ENCODE data around the gene ZBTB20.

Gene ZBTB20

DNA sequence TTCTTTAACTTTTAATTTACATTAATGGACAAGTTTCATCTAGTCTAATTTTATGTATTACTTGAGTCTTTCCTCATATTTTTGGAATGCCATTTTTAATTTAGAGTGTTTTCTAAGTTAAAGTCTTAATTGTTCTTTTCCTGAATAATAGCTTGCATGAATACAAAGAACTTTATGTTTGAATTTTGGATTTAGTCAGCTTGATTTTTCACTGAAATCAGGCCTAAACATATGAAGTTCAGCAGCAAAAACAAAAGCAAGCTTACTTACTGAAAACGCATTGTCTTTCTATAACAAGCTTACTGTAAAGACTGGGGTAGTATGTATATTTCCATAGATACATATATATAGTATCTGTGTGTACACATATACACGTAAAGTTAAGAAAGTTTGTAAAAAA, 126.0 kb downstream of the ZBTB20 start:
- no peak for DNase-seq (ENCODE audit: low read depth)

DNA sequence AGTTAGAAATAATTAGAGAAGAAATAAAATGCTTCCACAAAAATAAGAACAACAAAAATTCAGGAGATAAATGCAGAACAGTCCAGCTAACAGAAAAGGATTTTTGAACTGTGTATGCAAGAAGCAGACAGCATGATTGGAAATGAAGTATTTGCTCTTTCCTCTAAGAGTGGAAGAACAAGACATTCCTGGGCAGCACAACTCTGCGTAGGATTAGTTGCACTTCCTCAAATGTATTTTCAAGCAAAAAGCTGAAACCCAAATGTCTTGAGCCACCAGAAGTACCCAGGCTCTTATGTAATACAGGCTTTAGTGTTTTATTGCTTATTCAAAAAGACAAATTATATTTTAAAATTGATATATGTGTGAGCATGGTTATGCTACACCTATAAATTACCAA, 127.2 kb downstream of the ZBTB20 start:
- DNase-seq (ENCODE audit: low read depth) = no peak

DNA sequence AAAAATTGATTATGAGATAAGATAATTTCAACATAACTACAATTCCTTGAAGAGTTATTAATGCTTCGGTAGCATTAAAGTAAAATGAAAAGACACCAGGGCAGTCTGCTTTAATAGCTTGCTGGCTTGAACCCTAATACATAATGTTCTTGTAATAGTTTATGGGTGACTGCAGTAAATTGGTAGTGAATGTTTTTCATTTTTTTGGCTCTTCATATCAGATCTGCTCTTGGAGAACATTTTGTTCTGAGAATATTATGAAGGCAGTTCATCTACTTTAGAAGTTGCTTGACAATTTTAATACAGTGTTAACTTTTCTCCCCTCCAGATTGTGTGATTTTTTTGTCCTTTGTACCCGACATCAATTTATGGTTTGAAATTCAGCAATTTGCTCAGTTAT, 128.4 kb downstream of the ZBTB20 start:
- no peak for DNase-seq (ENCODE audit: low read depth)

DNA sequence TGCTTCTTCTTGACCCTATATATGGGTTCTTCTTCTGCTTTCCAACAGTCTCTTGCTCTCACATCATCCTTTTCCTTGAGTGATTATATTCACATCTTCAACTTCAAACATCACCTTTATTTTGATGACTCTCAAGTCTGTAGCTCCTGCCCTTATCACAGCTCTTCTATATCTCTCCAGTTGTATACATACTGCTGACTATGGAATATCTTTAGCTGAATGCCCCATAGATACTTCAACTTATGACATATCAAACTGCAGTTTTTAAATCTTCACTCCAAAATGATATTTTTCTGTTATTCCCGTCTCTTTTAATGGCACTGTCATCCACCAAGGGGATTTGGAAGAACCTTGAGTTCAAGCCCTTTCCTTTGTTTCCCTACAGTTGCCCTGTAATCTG, 139.1 kb downstream of the ZBTB20 start:
- no peak for DNase-seq (ENCODE audit: low read depth)

DNA sequence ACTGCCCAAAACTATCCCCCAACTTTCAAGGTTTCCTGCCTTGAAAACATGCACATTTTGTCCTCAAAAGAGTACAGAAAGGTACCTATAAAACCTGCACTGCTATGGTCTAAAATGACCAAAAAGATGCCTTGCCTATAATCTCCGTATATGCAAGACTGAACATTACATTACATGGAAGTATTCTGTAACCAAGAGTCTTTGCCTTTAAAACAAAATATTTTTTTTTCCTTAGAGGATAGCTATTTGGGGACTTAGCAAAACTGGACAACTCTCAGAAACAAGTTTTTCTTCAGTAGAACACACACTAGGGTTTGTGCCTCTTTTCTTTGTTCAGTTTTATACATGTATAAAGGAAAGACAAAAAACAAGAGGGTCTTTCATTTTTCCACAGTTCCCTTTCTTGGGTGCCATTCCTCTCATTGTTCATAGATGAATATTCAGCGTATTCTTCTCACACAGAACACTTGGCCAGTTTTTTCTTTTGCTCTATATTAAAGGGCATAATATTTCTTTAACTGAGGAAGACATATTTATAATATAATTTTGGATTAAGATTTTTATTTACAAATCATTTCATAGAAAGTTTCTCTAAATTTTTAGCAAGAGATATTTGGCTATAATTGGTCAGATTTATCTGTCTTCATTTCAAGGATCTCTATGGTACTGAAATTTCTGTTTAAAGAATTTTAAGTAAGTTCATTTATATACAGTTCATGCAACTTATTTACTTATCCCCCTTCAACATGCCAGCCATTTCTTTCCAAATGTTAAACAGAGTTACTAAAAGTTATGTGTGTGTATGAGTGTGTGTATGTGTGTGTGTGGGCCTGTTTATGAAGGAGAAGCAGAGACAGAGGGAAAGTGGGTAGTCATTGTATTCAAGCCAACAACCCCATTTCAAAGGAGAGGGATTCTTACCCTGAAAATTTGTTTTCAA, 142.6 kb downstream of the ZBTB20 start:
- no peak for DNase-seq (ENCODE audit: low read depth)

DNA sequence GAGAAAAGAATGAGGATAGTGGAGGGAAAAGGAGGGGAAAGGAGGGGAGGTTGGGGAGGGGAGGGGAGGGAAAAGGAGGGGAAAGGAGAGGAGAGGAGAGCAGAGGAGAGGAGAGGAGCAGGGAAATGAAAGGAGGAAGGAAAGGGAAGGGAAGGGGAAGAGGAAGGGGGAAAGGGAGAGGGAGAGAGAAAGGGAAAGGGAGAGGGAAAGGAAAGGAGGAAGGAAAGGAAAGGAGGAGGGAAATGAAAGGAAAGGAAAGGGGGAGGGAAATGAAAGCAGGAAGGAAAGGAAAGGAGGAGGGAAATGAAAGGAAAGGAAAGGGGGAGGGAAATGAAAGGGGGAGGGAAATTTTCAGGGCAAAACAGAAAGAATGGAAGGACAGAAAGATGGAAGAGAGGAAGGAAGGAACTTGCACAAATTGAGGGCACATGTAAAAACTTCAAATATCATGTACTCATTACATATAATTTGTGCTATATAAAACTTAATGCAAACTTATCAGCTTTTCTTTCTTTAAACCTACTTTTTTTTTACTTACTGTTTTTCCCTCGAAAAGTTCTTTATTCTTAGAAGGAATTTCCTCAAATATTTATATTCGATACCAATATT, 148.0 kb downstream of the ZBTB20 start:
- no peak for DNase-seq (ENCODE audit: low read depth)

DNA sequence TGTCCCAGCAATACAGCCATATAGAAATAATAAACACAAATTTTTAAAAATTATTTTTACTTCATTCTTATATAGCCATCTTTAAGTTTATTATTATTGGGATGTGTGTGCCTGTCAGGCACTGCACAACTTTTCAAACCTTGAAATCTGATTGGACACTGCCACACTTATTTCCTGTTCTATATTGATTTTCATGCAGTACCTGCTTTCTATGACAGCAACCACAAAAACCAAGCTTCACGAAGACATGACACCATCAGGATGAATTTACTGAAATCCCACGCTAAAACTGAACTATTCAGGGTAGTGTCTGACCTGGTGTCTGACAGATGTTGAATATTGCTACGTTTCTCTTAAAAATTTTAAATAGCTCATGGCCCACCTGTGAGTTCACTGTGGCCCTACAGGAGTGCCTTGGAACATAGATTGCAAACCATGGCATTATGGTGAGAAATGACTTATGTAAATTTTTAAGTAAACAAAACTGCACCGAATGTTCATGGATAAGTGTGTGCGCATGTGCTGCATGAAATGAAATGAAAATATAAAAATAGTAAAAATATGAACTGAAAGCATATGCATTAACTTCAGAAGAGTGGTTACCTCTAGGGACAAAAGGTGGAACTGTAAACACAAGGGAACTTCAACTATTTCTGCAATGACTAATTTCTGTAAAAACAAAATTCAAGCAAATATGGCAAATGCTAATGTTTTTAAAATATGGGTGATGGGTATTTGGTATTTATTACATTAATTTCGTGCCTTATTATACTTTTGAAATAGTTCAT, 152.3 kb downstream of the ZBTB20 start:
- no peak for DNase-seq (ENCODE audit: low read depth)

DNA sequence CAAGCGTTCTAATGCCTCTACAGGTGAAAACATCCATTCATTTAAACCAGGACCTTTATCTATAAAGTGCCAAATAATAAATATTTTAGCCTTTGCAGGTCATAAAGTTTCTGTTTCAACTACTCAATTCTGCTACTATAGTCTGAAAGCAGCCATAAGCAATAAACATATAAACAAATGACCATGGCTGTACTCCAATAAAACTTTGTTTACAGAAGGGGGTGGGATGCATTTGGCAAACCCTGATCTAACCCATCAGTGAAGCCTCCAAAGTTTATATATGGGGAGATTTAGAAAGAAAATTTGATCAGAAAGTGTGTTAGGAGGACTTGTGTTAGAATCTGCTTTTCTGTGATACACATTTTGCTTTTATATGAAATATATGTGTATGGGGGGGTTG, 161.3 kb downstream of the ZBTB20 start:
- DNase-seq (ENCODE audit: low read depth) = no peak

DNA sequence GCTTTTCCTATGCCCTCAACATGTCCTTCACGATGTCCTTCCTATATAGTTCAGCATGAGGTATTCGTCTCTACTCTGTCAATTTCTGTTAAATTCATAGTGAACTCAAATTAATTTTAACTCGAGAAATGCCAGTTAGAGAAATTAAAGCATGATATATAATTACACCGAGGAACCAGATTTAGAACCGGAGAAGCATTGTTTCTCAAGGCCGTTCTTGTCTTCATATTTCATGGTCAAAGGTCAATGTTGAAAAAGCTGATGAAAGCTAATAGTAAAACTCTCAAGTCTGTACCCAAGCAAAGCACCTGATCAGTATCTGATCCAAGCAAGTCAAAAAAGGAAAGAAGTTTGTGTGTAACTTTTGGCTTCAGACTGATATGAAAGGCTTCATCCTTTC, 163.8 kb downstream of the ZBTB20 start:
- no peak for DNase-seq (ENCODE audit: low read depth)

DNA sequence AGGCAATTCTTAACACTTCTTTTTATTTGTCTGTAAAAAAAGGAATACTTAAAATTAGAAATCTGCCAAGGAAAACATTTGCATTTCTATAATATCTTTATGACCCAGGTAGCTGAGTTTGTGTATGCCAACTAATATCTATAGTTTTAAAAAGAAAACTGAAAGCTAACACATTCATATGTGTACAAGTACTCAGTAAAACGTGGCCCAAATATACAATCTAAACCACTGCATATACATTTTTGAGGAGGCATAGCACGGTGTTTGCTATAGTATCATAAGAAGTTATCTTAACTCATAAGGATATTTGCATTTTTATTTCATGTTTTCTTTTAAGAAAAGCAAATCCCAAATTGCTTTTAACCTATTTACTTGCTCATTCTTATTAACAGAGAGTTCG, 172.7 kb downstream of the ZBTB20 start:
- DNase-seq (ENCODE audit: low read depth) = no peak

DNA sequence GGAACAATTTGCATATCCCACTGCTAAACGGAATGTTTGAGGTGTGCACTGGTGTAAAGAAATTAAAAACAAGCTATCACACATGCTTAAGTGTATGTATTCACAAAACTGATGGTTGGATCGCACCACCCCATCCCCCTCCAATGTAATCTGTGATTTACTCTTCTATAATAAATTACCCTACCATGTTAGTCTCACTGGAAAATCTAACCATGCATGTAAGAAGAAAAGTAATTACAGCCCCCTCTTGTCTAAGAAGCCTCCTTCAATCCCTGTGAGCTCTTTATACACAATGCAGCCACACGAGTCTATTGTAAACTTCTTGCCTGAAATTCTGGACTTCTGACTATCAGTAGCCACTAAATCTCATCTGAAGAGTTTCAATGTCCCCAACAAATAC, 173.6 kb downstream of the ZBTB20 start:
- DNase-seq (ENCODE audit: low read depth) = no peak

DNA sequence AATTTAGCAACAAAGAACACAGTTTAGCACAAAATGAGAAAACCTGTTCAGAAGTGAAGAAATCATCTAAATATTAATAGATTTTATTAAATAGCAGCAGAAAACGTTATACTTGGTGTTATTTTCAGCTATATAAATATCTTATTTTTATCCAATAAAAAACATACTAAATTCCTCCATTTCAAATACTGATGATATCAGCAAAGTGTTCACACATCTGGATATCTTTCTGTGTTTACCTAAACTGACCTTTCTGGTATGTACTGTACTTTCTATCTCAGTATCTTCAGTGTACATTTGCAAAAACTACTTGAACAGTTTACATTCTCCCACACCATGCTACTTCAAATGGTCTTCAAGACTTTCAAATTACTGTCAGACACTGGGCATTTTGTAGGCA, 179.9 kb downstream of the ZBTB20 start:
- no peak for DNase-seq (ENCODE audit: low read depth)

DNA sequence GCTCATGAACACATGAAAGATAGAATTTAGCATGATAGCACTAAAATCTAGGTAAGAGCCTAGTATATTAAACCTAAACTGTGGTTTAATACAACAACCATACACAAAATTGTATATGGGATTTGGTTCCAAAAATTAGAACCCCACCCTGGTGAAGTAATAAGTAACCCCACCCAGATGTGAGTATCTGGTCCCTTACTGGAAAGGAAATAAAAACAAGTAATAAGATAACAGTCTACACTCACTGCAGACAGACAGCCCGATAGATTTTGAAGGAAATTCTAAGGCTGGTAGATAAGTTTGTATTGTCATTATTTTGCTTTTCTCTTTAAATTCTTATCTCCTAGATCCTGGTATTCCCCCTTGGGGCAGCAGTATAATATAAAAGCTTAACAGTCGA, 184.9 kb downstream of the ZBTB20 start:
- no peak for DNase-seq (ENCODE audit: low read depth)

DNA sequence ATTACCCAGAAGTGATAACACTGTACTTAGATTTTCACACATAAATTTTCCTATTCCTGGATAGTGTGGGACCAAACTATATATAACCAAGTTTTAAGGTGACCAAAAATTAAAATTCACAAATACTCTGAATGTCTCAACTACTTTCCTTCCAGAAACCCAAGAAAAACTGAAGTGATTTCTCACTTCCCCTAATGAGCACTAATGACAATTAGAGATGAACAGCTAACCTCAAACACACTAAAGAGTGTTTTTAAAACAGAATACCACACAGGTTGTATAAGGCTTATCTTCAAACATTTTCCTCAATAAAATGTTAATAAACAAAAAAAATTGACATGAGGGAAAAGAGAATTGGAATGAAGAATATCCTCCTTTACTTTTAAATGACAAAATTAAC, 188.2 kb downstream of the ZBTB20 start:
- DNase-seq (ENCODE audit: low read depth) = no peak

DNA sequence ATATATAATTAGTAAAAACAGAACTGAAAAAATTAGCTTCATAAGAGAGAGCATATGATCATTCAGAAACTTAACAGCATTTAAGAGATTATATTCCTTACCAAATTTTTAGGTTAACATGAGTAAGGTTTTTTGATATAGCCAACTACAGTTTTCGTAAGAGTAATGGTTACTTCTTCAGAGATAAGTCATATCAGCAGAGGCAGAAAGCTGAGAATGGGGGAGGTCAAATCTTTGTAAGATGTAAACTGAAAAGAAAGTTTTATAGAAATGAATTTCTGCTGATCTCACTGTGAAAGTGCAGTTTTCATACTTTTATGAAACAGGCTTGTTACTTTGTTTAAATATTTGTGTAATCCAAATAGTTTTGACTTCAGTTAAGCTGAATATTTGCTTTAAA, 193.3 kb downstream of the ZBTB20 start:
- DNase-seq (ENCODE audit: low read depth) = no peak

DNA sequence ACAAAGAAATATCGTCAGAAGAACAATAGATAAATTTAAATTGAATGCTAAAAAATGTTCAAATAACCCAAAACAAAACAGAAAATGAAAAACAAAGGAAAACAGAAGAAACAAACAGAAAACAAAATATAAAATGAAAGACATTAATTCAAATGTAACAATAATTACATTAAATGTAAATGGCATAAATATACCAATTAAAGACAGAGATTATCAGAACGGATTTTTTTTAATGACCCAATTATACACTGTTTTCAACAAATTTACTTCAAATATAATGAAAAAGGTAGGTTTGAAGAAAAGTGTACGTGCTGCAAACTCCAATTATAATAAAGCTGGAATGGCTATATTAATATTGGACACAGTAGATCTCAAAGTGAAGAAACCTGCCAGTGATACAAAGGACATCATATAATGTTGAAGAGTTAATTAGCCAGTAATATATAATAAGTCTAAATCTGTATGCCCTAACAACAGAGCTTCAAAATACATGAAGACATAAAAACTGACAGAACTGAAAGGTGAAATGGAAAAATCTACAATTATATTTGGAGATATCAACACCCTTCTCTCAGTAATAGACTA, 193.8 kb downstream of the ZBTB20 start:
- no peak for DNase-seq (ENCODE audit: low read depth)

DNA sequence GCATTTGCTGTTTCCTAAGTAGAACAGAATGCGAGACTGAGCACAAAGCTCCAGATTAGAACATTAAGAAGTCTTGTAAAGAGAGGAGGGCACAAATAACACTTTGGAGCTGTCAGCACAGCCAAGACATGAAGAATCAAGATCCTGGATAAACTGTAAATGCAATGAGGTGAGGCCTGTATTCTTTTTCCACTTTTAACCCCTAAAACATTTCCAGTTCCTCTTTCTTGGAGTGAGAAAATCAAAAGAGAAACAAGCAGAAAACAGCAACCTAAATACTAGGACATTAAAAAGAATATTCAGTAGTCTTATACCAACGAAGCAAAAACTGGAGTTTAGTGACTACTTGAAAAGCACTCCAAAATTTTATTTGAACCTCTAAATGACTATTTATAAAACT, 204.3 kb downstream of the ZBTB20 start:
- no peak for DNase-seq (ENCODE audit: low read depth)

DNA sequence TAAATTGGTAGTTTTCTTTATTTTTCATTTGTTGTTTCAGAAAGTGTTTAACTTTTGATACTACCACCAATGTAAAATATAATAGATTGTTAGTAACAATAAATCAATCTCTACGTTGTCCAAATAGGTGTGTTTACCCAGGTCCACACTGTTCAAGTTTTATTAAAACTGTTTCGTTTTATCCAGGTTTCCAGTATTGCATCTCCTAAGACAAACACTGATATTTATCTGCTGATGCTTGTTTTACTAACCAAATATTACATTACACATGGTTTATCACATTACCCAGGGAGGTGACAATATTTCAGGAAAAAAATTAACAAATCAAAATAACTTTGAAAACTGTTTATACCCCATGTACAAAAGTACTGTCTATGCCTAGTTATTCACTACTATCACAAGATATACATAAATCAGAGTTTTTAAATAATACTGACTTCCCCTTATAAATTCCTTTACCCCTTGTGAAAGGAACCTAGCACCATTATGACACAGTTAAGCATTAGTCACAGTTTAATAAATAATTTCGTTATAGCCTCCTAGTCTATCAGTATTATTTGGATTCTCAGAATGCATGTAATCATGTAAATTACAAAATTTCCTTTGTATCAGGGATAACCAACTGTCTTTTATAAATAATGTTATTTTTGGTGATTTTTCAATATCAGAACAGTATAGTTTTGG, 205.3 kb downstream of the ZBTB20 start:
- DNase-seq (ENCODE audit: low read depth) = no peak

DNA sequence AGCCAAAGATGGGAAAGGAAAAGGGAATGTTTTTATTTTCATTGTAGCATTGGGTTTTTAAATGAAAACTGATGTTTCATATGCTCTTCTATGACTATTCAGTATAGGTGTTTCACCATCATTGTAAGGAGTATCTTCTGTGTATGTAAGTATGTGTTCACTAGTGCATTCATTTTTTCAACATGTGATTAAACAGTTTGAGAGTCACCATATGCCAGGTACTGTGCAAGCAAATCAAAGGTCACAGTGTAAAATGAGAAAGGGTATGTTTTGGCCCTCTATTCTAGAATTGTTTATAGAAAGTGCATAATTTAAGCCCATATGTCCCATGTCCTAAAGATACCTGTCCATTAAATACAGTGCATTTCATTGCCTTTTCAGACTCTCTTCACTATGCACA, 207.2 kb downstream of the ZBTB20 start:
- no peak for DNase-seq (ENCODE audit: low read depth)

DNA sequence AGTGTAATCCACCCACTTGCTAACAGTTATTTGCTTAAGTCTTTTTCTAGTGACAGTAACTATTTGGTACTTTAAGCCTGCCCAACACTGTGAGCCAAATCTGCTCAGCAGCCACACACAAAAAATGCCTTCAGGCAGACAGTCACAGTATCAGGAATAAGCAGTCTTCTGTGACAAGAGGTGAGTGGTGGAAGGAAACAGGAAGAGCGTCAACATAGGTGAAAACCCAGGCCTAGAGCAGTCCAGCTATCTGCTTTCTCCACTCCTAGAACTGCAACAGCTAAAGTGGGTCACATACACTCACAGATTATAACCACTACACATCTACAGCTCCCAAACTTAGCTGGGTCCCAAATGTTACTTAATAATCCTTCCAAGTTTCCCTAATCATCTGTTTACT, 213.7 kb downstream of the ZBTB20 start:
- DNase-seq (ENCODE audit: low read depth) = no peak

DNA sequence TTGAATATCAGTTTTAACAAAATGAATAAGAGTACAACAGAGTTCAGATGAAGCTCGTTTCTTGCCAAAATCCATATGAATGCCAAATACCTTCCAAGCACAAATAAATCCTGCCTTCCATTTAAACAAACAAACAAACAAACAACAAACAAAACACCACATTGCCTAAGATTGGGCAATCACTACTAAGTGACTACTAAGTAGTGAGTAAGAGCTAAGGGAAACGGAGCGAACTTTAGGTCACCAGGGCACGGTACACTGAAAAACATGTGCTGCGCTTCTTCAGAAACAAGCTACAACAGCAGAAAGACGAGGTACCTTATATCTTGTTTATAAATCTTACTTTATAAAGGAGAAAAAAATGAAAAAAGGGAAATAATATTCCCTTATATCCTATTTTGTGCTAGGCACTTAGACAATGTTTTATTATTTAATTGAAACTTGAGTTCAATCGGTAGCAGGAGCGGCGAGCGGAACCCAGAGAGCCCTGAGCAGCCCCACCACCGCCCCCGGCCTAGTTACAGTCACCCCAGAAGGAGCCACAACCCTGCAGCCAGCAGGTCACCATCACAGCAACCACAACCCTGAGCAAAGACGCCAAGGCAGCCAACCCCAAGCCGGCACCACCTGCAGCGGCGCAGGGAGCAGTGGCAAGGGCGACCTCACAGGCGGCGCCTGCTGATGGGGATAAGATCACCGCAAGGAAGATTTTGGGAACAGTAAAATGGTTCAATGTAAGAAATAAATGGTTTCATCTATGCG, 216.9 kb downstream of the ZBTB20 start:
- DNase-seq (ENCODE audit: low read depth) = peak; percentile 3
